ENCODE measurements around the gene DDOST. TPM values are rescaled to one million over a fixed set of nuclear protein-coding genes. Genes with fewer than 3 reads are reported as not detected.

DDOST gene
- total RNA-seq = 254 and 375 TPM in 2 replicates

DNA sequence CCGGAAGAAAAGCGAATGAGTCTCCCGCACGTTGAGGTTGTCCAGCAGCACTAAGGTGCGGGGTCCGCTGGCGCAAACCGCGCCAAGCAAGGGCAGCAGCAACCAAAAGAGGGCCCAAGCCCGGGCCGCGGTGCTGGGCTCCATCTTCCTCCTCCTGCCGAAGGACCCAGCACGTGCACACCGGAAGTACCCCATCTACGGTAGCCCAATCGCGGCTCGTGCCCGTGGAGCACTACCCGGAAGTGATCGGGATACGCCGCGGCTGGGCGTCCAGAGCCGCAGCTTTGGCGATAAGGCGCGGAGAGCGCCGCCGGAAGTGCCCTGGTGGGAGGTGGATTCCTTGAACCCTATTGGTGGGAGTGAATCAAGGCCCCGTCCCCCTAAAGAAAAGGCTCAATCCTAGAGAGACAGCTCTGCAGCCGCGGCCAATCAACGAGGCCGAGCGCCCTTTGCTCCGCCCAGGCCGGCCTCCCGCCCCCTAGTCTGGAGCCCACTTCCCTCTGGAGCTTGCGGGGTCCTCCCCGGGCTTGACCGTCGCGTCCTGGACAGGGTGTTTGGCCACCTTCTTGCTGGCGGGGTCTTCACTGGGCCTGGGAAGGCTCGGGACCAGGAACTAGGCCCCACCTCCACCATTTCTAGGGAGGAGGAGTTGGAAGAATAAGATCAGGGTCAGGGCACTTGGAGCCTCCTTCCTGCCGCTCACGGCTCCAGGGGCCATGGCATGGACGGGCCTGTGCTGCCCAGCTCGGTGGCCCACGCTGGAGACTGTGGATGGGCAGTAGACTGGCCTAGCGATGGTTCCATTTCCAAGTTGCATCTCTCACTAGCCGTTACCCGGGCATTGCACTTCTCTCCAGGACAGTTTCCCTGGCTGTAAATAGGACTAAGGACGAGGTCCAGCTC lies at the start of gene DDOST:
TSS of gene DDOST (minus strand) at position 163 of the 903 bp plus-strand sequence. CDS start at position 144, 19 bp downstream.

DNA sequence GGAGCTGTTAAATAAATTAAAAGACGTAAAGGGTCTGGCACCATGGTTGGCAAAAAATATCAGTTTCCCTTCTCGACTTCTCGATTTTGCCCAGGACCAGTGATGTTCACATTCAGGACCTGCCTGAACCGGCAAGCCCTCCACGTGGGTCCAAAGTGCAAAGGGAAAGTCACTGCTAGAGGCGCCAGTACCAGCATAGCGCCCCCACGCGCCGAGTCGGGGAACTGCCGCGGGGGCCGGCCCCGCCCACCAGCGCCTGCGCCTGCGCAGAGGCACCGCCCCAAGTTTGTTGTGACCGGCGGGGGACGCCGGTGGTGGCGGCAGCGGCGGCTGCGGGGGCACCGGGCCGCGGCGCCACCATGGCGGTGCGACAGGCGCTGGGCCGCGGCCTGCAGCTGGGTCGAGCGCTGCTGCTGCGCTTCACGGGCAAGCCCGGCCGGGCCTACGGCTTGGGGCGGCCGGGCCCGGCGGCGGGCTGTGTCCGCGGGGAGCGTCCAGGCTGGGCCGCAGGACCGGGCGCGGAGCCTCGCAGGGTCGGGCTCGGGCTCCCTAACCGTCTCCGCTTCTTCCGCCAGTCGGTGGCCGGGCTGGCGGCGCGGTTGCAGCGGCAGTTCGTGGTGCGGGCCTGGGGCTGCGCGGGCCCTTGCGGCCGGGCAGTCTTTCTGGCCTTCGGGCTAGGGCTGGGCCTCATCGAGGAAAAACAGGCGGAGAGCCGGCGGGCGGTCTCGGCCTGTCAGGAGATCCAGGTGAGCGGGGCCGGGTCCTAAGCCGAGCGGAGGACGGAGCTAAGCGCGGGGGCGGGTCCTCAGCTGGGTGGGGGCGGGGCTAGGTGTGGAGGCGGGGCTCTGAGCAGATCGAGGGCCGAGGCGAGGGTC lies 27.7 kb downstream of the DDOST start, which contains the start of gene PINK1:
TSS of gene PINK1 (plus strand) at position 269 of the 875 bp plus-strand sequence. CDS start at position 360, 91 bp downstream.

Other genes starting within 250 kb of the DDOST start
- 21.5 and 28.9 TPM in 2 replicates for gene CAMK2N1, start 175.2 kb downstream of the DDOST start, total RNA-seq
- 25.7 and 30.1 TPM in 2 replicates for gene MUL1, start 153.2 kb downstream of the DDOST start, total RNA-seq
- under 0.01 TPM in 2 replicates for gene FAM43B, start 108.8 kb downstream of the DDOST start, total RNA-seq
- 1.2 and 4.0 TPM in 2 replicates for gene CDA, start 72.3 kb downstream of the DDOST start, total RNA-seq
- 99.3 and 101 TPM in 2 replicates for gene PINK1, start 27.9 kb downstream of the DDOST start, total RNA-seq
- 2.7 and 4.6 TPM in 2 replicates for gene KIF17, start 56.6 kb upstream of the DDOST start, total RNA-seq
- 23.7 and 29.5 TPM in 2 replicates for gene SH2D5, start 71.3 kb upstream of the DDOST start, total RNA-seq
- 289 and 375 TPM in 2 replicates for gene HP1BP3, start 125.9 kb upstream of the DDOST start, total RNA-seq